GM18508 (cell line): ENCODE data around the gene CHMP4A.

Experiments
- ATAC-seq: cut with Tn5 transposase; IDR thresholded peaks from one replicate; pipeline ENCODE4 v1.9.1; 2021; ENCODE audit warnings: moderate number of reproducible peaks; ENCODE audit not compliant: insufficient read depth, unreplicated experiment

CHMP4A gene

DNA sequence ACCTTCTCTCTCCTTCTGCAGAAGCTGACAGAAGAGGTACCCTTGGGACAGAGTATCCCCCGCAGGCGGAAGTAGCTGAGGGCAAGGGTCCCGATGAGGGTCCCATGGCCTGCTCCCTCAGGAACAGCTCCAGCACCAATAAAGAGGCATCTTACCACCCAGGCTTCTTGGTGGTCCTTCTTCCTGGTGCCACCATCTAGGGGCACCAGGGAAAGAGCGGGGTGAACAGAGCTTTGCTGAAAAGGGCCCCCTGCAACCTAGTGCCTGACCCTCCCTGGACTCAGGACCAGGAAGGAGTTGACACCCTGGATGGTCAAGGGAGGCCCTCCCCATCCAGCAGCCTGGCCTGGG is 52.8 kb downstream of the CHMP4A start:
- ATAC-seq = no peak

DNA sequence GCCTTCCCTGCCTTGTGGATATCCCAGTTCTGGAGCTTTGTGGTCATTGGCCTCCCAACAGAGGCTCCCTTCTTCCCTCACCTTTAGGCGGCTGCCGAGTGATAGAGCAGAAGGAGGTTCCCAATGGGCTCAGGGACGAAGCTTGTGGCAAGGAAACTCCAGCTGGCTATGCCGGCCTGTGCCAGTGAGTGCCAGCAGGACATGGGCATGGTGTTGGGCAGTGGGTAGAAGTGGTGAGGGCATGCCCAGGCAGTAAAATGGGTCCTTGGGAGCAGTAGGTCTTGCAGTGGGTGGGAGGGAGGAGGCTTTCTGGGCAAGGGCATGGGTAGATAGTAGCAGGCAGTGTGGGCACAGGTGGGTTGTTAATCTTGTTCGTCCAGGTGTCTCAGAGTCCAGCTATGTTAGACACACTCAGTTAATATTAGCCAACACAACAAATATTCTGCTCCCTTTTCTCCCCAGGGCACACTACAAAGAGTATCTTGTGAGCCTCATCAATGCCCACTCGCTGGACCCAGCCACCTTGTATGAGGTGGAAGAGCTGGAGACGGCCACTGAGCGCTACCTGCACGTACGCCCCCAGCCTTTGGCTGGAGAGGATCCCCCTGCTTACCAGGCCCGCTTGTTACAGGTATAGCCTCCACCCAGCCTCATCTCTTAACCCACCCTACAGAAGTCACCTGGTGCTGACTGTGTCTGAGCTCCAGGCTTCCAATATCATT is 53.4 kb downstream of the CHMP4A start:
- ATAC-seq = no peak
